ENCODE measurements around the gene STRBP.

- no peak for TF ChIP-seq EZH2phosphoT487 (IDR thresholded peaks at IDR 0.05; ENCODE audit: insufficient read depth, low read depth)
- TF ChIP-seq EZH2 (IDR thresholded peaks at IDR 0.05; ENCODE audit: insufficient read depth, poor library complexity, severe bottlenecking), result no peak
Measured at GRCh38 chr9:123131993-123132392, 136.4 kb downstream of the STRBP start.
